Skin of body (tissue), 2 donors: ENCODE results near the gene HOXD10. TPM values are rescaled to one million over a fixed set of nuclear protein-coding genes. Genes with fewer than 3 reads are reported as not detected.

Source experiments
- DNase-seq: peaks from one replicate; lab custom pipeline; 2025; lab: John Stamatoyannopoulos, UW
- total RNA-seq: library from RNA; depleted of rRNA; stranded (reverse); fragments of >200 nt; gene quantifications from one replicate; pipeline ENCODE4 v1.2.3, GENCODE V29; 2014

The HOXD10 gene
- total RNA-seq, 1 donor from 2014 or later, result 1.8 TPM

- no peak for DNase-seq
These were observed 17.5 kb downstream of the HOXD10 start for GRCh38 chr2:176134035-176134434.

- peak; percentile 37 for DNase-seq
These were observed 18.5 kb downstream of the HOXD10 start for GRCh38 chr2:176135035-176135440.

GRCh38 chr2:176136374-176137251, 20.0 kb downstream of the HOXD10 start:
- peak; percentile 50 for DNase-seq

GRCh38 chr2:176137252-176137580, 20.6 kb downstream of the HOXD10 start:
- no peak for DNase-seq

- DNase-seq, result no peak
These were observed 21.3 kb downstream of the HOXD10 start for GRCh38 chr2:176137906-176138305.

- peak; percentile 28 for DNase-seq
These were observed 21.9 kb downstream of the HOXD10 start for GRCh38 chr2:176138526-176138922.

GRCh38 chr2:176138923-176139660, 22.5 kb downstream of the HOXD10 start:
- peak; percentile 28 for DNase-seq

GRCh38 chr2:176139661-176140512, 23.3 kb downstream of the HOXD10 start:
- peak; percentile 55 for DNase-seq

GRCh38 chr2:176140513-176141317, 24.1 kb downstream of the HOXD10 start:
- DNase-seq, result peak; percentile 84

GRCh38 chr2:176142281-176142680, 25.7 kb downstream of the HOXD10 start:
- no peak for DNase-seq

- DNase-seq, result no peak
These were observed 28.7 kb downstream of the HOXD10 start for GRCh38 chr2:176145085-176145969.

GRCh38 chr2:176146101-176146500, 29.5 kb downstream of the HOXD10 start:
- DNase-seq, result peak; percentile 15

- no peak for DNase-seq
These were observed 30.1 kb downstream of the HOXD10 start for GRCh38 chr2:176146645-176147044.

GRCh38 chr2:176147210-176147799, 30.7 kb downstream of the HOXD10 start:
- DNase-seq, result no peak

- DNase-seq, result no peak
These were observed 31.4 kb downstream of the HOXD10 start for GRCh38 chr2:176147800-176148496.

GRCh38 chr2:176148751-176149421, 32.3 kb downstream of the HOXD10 start:
- DNase-seq, result no peak

GRCh38 chr2:176149481-176149938, 32.9 kb downstream of the HOXD10 start:
- DNase-seq, result no peak

GRCh38 chr2:176149939-176150583, 33.5 kb downstream of the HOXD10 start:
- DNase-seq, result no peak
